Measurements from ENCODE around the gene TIMM22.
A peak's percentile ranks its signal among the peaks of the same experiment; 100 is the strongest.

Gene TIMM22

DNA sequence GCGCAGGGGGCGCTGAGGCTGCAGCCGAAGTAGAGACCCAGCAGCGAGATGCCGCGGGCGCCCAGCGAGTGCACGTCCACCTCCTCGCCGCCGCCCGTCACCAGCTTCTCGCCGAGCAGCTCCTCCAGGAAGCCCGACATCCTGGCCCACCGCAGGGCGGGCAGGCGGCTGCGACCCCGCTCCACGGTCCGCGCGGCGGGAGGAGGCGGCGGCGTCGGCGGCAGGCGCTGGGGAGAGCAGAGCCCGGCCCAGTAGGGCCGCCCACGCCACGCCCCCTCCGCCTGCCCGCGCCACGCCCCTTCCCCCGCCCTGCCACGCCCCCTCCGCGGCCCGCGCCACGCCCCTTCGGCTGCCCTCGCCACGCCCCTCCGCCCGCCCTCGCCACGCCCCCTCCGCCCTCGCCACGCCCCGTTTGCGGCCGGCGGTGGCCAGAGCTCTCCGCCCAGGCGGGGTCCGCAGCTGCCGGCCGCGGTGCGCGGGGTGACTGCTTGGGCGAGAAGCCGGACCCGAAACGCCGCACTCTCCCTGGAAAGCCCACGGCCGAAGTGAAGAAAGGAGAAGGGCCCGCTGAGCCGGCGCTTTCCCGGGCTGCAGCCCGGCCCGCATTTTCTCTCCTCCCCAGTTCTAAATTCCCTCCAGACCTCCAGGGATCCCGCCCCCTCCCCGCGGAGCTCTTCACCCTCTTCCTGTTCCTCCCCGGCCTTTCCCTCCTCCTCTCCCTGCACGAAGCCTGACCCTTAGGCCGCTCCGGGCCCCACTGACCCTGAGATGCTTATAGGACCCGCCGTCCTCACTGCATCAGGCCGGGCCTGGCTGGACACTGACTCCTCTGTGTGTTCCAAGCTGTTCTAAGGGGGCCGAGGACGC is 17.2 kb upstream of the TIMM22 start, which contains the start of gene NXN:
Gene NXN, minus strand, starts transcription at position 238 of the 867 bp plus-strand sequence.
- H3K4me3 ChIP-seq (ENCODE audit: low read depth, low read length) = peak within 1 kb of the TSS; percentile 51
- peak; percentile 84 for DNase-seq (ENCODE audit: low read depth)
- TF ChIP-seq, protein P1, sequence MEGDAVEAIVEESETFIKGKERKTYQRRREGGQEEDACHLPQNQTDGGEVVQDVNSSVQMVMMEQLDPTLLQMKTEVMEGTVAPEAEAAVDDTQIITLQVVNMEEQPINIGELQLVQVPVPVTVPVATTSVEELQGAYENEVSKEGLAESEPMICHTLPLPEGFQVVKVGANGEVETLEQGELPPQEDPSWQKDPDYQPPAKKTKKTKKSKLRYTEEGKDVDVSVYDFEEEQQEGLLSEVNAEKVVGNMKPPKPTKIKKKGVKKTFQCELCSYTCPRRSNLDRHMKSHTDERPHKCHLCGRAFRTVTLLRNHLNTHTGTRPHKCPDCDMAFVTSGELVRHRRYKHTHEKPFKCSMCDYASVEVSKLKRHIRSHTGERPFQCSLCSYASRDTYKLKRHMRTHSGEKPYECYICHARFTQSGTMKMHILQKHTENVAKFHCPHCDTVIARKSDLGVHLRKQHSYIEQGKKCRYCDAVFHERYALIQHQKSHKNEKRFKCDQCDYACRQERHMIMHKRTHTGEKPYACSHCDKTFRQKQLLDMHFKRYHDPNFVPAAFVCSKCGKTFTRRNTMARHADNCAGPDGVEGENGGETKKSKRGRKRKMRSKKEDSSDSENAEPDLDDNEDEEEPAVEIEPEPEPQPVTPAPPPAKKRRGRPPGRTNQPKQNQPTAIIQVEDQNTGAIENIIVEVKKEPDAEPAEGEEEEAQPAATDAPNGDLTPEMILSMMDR (IDR thresholded peaks at IDR 0.05; ENCODE audit: insufficient read depth, low read depth, low read length, missing control alignments) = peak; percentile 22

DNA sequence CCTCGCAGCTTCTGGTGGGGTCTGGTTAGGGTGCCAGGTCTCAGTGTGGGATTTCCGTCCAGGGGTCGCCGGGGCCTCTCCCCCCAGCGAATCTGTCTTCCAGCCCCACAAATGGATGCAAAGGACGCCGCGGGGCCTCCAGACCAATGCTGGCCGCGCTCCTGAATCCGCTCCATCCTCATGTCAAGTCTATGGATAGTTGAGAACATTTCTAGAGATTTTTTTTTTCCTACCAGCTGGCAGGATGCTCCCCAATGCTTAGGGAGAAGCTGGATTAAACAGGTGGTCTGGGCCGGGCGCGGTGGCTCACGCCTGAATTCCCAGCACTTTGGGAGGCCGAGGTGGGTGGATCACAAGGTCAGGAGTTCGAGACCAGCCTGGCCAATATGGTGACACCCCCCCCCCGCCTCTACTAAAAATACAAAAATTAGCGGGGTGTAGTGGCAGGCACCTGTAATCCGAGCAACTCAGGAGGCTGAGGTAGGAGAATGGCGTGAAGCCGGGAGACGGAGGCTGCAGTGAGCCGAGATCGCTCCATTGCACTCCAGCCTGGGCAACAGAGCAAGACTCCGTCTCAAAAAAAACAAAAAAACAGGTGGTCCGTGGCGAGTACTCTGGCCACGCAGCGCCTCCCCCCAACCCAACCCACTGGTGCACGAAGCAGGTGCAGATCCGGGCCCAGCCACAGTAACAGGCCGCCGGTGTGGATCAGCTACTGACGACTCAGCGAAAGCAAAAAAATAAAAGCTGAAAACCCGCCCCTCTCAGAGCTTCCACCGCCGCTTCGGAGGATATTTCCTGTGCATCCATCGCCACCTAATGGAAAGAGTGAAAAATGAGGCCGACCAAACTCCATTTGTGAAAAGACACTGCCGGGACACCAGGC is 16.3 kb upstream of the TIMM22 start:
- TF ChIP-seq, protein P1 (IDR thresholded peaks at IDR 0.05; ENCODE audit: insufficient read depth, low read depth, low read length, missing control alignments) = peak; percentile 73
- peak overlapping the region; percentile 21 for H3K4me3 ChIP-seq (ENCODE audit: low read depth, low read length)

DNA sequence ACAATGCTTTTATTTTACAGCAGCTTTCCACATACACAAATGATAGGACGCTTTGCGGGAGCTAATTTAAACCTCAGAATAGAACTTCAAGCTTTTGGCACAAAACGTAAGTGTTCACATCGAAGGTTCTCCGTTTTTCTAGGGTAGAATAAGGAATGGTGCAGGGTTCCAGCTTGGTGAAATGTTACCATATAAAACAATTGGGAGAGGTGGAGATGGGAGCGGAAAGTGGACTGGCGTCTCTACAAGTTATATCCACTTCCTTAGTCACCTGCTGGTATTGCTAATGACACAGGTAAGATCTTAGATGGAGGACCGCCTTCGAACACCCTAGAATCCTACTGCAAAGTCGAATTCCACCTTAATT is 15.7 kb upstream of the TIMM22 start:
- DNase-seq (ENCODE audit: low read depth) = no peak
- TF ChIP-seq, protein P1 (IDR thresholded peaks at IDR 0.05; ENCODE audit: insufficient read depth, low read depth, low read length, missing control alignments) = no peak
- H3K4me3 ChIP-seq (ENCODE audit: low read depth, low read length) = no peak overlapping the region

More for the DNA sequence above, 16.3 kb upstream of the TIMM22 start:
- peak; percentile 87 for DNase-seq (ENCODE audit: low read depth)

DNA sequence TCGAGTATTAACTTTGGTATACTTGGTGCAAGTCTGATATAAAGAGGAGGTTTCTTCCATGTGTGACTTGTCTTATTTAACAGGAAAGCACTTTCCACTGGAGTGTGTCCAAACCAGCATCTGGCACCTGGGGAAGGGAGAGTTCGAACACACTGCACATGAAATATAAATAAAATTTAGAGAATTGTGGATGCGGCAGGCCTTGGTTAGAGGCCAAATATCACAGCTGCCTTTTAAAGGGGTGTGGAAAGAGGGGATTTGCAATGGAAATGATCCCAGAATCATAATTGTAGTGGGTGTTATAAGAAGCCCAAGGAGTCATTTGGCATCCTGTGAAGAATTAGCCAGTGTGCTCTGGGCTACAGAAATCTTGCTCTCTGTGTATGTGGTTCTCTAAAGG is 13.0 kb upstream of the TIMM22 start:
- no peak for DNase-seq (ENCODE audit: low read depth)
- TF ChIP-seq, protein P1 (IDR thresholded peaks at IDR 0.05; ENCODE audit: insufficient read depth, low read depth, low read length, missing control alignments) = no peak
- no peak overlapping the region for H3K4me3 ChIP-seq (ENCODE audit: low read depth, low read length)

DNA sequence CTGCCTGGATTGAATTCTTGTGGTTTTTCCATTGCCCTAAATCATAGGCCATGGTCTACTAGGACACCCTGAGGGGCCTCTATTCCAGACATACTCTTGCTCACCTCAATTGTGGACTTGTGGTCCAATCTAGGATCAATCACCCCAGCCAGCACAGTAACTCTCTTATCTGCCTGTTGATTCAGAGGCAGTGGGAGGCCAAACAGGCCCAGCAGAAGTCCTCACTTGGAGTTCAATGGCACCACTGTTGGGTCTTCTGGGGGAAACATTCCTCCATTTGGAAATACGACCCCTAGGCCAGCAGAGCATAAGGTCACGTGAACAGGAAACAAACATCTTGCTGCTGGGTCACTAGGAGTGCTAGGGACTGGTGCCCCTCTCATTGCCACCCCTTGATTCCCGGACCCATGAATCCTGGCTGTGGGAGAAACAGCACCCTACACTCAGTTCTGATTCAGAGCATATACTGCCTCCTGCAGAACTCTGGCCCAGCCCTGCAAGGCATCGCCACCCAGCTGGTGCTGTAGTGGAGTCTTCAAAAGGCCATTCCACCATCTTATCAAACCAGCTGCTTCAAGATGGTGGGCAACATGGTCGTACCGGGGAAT is 10.5 kb upstream of the TIMM22 start:
- TF ChIP-seq, protein P1 (IDR thresholded peaks at IDR 0.05; ENCODE audit: insufficient read depth, low read depth, low read length, missing control alignments) = no peak
- DNase-seq (ENCODE audit: low read depth) = no peak
- no peak overlapping the region for H3K4me3 ChIP-seq (ENCODE audit: low read depth, low read length)

DNA sequence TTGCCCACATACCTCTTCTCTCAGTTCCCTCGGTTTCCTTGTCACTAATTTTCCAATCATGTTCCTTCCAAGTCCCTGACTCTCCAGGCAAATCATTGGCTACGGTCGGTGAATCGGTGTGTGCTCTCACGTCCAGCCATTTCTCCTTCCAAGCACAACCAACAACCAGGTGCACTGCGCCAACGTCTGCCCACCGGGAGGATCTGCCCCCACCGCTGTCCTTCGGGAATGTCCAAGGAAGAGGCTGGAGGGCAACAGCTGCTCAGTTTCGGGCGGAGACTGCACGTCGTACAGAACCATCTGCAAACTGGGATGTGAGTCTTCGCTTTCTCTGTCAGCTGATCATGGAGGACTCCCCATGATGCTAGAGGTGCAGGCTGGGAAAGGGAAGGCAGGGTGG is 9.0 kb upstream of the TIMM22 start:
- H3K4me3 ChIP-seq (ENCODE audit: low read depth, low read length) = no peak overlapping the region
- no peak for DNase-seq (ENCODE audit: low read depth)
- TF ChIP-seq, protein P1 (IDR thresholded peaks at IDR 0.05; ENCODE audit: insufficient read depth, low read depth, low read length, missing control alignments) = no peak
